SK-N-SH (cell line): ENCODE measurements around the gene LRCH3. TPM values are rescaled to one million over a fixed set of nuclear protein-coding genes. Genes with fewer than 3 reads are reported as not detected.

Experiments
- CTCF ChIA-PET: fragments of 300-600, 350-600 bp; formaldehyde crosslinking; extraction: SDS; loops from one replicate; lab custom pipeline; 2021; lab: Yijun Ruan, JAX
- POLR2A ChIA-PET: fragments of 350-600 bp; sonication (Branson Sonifier 250); formaldehyde crosslinking; extraction: SDS; loops from one replicate; lab custom pipeline; 2020; ENCODE audit warnings: antibody characterized with exemption, inconsistent platforms; lab: Yijun Ruan, JAX
- DNase-seq: peaks from one replicate; pipeline ENCODE4 v3.0.0; 2012
- H2AFZ ChIP-seq: fragments of 200-600 bp; sonication (generic); 2 replicates; pipeline ENCODE4 v1.8.1; 2016; ENCODE audit warnings: antibody characterized with exemption, mild to moderate bottlenecking, low read depth
- H3F3A ChIP-seq: fragments of 200-600 bp; sonication (generic); replicated peaks from 2 replicates; pipeline ENCODE3; 2016; ENCODE audit warnings: antibody characterized with exemption, mild to moderate bottlenecking; ENCODE audit not compliant: insufficient read depth
- H3K27ac ChIP-seq, 2 experiments: fragments of 200-500 bp in 1 of 2; fragments of 200-600 bp in 1 of 2; sonication (Bioruptor generic) in 1 of 2; sonication (generic), shearing (Covaris generic) in 1 of 2; 2 replicates each; pipeline versions ENCODE4 v1.5.1 to v1.6.1; 2014 to 2016; ENCODE audit warnings: low read depth in 2 of 2, inconsistent platforms in 1 of 2, low read length in 1 of 2, mild to moderate bottlenecking in 1 of 2, mixed read lengths in 1 of 2
- H3K27me3 ChIP-seq: fragments of 200-600 bp; sonication (generic), shearing (Covaris generic); 2 replicates; pipeline ENCODE4 v1.6.1; 2016; ENCODE audit warnings: mixed run types; ENCODE audit not compliant: insufficient read depth
- H3K36me3 ChIP-seq, 2 experiments: fragments of 200-500 bp in 1 of 2; fragments of 200-600 bp in 1 of 2; sonication (Bioruptor generic) in 1 of 2; sonication (generic) in 1 of 2; replicated peaks in 1 of 2; 2 replicates each; pipeline versions ENCODE3 to v1.5.1; 2014 to 2016; ENCODE audit warnings: low read length in 1 of 2, mild to moderate bottlenecking in 1 of 2; ENCODE audit not compliant: insufficient read depth in 2 of 2, control insufficient read depth in 1 of 2
- H3K4me1 ChIP-seq, 2 experiments: fragments of 200-500 bp in 1 of 2; fragments of 200-600 bp in 1 of 2; sonication (Bioruptor generic) in 1 of 2; sonication (generic), shearing (Covaris generic) in 1 of 2; 2 replicates each; pipeline versions ENCODE4 v1.5.1 to v1.6.1; 2014 to 2016; ENCODE audit warnings: low read depth in 1 of 2, low read length in 1 of 2, mixed run types in 1 of 2; ENCODE audit not compliant: insufficient read depth in 2 of 2, control insufficient read depth in 1 of 2
- H3K4me2 ChIP-seq: fragments of 200-600 bp; sonication (generic), shearing (Covaris generic); 2 replicates; pipeline ENCODE4 v1.6.1; 2017; ENCODE audit warnings: mixed run types
- H3K4me3 ChIP-seq, 2 experiments: fragments of 200-500 bp in 1 of 2; fragments of 200-600 bp in 1 of 2; sonication (Bioruptor generic) in 1 of 2; sonication (generic), shearing (Covaris generic) in 1 of 2; 2 replicates each; pipeline versions ENCODE4 v1.5.1 to v1.8.1; 2014 to 2016; ENCODE audit warnings: low read depth in 2 of 2, inconsistent platforms in 1 of 2, low read length in 1 of 2, mild to moderate bottlenecking in 1 of 2, mixed read lengths in 1 of 2, moderate library complexity in 1 of 2
- H3K79me2 ChIP-seq: fragments of 200-600 bp; sonication (generic); 2 replicates; pipeline ENCODE4 v1.8.1; 2017; ENCODE audit warnings: mild to moderate bottlenecking; ENCODE audit not compliant: insufficient read depth
- H3K9ac ChIP-seq: fragments of 200-600 bp; sonication (generic); 2 replicates; pipeline ENCODE4 v1.6.1; 2017; ENCODE audit warnings: mixed run types
- H3K9me2 ChIP-seq: fragments of 200-600 bp; sonication (generic); 2 replicates; pipeline ENCODE4 v1.6.1; 2017; ENCODE audit warnings: mixed run types
- H3K9me3 ChIP-seq: fragments of 200-600 bp; sonication (generic); 2 replicates; pipeline ENCODE4 v1.6.1; 2017; ENCODE audit warnings: mixed run types, mild to moderate bottlenecking, moderate library complexity
- H4K20me1 ChIP-seq: fragments of 200-600 bp; sonication (generic); 2 replicates; pipeline ENCODE4 v1.6.1; 2017; ENCODE audit warnings: mild to moderate bottlenecking, mixed run types; ENCODE audit not compliant: insufficient read depth
- EP300 ChIP-seq, 2 experiments: IDR thresholded peaks; 2 replicates each; pipeline versions ENCODE4 v1.4.0 to v1.6.1; 2012; ENCODE audit warnings: borderline replicate concordance in 1 of 2, low read depth in 1 of 2, low read length in 1 of 2
- FOXM1 ChIP-seq: IDR thresholded peaks from 2 replicates; pipeline ENCODE4 v1.4.0; 2012; ENCODE audit warnings: low read depth, mild to moderate bottlenecking
- GABPA ChIP-seq: IDR thresholded peaks from 2 replicates; pipeline ENCODE4 v1.4.0; 2012; ENCODE audit warnings: low read depth, mild to moderate bottlenecking
- MEF2A ChIP-seq: IDR thresholded peaks from 2 replicates; pipeline ENCODE4 v1.4.0; 2012; ENCODE audit warnings: low read depth, borderline replicate concordance
- MXI1 ChIP-seq: IDR thresholded peaks from 2 replicates; pipeline ENCODE4 v1.6.1; 2012; ENCODE audit warnings: mild to moderate bottlenecking, low read depth, low read length, improper control_type of control experiment
- NRF1 ChIP-seq: IDR thresholded peaks from 2 replicates; pipeline ENCODE4 v1.6.1; 2012; ENCODE audit warnings: low read depth, mild to moderate bottlenecking, low read length
- RAD21 ChIP-seq: IDR thresholded peaks from 2 replicates; pipeline ENCODE4 v1.6.1; 2012; ENCODE audit warnings: mild to moderate bottlenecking, low read length
- RCOR1 ChIP-seq: fragments of 150-350 bp; IDR thresholded peaks from 2 replicates; pipeline ENCODE4 v1.6.1; 2017; ENCODE audit warnings: antibody characterized with exemption, low read length
- RXRA ChIP-seq: IDR thresholded peaks from 2 replicates; pipeline ENCODE4 v1.4.0; 2012; ENCODE audit warnings: low read depth, mild to moderate bottlenecking, borderline replicate concordance
- SIN3A ChIP-seq: IDR thresholded peaks from 2 replicates; pipeline ENCODE4 v1.6.1; 2012; ENCODE audit warnings: low read depth, mild to moderate bottlenecking, low read length, moderate library complexity, borderline replicate concordance
- SMC3 ChIP-seq: IDR thresholded peaks from 2 replicates; pipeline ENCODE4 v1.6.1; 2012; ENCODE audit warnings: low read depth, low read length, improper control_type of control experiment
- TCF12 ChIP-seq: IDR thresholded peaks from 2 replicates; pipeline ENCODE4 v1.4.0; 2012
- TEAD4 ChIP-seq: IDR thresholded peaks from 2 replicates; pipeline ENCODE4 v1.4.0; 2012; ENCODE audit warnings: mild to moderate bottlenecking, borderline replicate concordance; ENCODE audit not compliant: insufficient read depth
- YY1 ChIP-seq: IDR thresholded peaks from 2 replicates; pipeline ENCODE4 v1.4.0; 2012; ENCODE audit warnings: low read depth, mild to moderate bottlenecking
- WGBS: methylation state at CpG from one replicate; pipeline ENCODE4 v1.1.6; 2017; ENCODE audit warnings: low lambda C conversion rate; 5-methylcytosine and 5-hydroxymethylcytosine counted together
- polyA plus RNA-seq, 3 experiments: library from polyadenylated mRNA; depleted of rRNA; stranded (reverse); fragments of >200 nt; gene quantifications; 2 replicates each; pipeline ENCODE4 v1.2.3, GENCODE V29; 2012
- TF ChIP-seq, protein P1 (sequence below): IDR thresholded peaks from 2 replicates; pipeline ENCODE4; 2012
- TF ChIP-seq, protein P2 (sequence below): IDR thresholded peaks from 2 replicates; pipeline ENCODE4 v1.4.0; 2012; ENCODE audit warnings: low read depth, borderline replicate concordance
- TF ChIP-seq, protein P3 (sequence below): IDR thresholded peaks from 2 replicates; pipeline ENCODE4 v1.4.0; 2012; ENCODE audit warnings: low read depth
- TF ChIP-seq, protein P4 (sequence below): fragments of 200-600 bp; sonication (generic); IDR thresholded peaks from 2 replicates; pipeline ENCODE4 v1.6.1; 2017; ENCODE audit warnings: antibody characterized with exemption, mild to moderate bottlenecking, moderate library complexity
- TF ChIP-seq, protein P5 (sequence below): IDR thresholded peaks from 2 replicates; pipeline ENCODE4 v1.4.0; 2012; ENCODE audit warnings: low read depth, borderline replicate concordance

The LRCH3 gene
- polyA plus RNA-seq, 1 of the 3 experiments (the other 2 are of a cell fraction): 22.6 TPM

DNA sequence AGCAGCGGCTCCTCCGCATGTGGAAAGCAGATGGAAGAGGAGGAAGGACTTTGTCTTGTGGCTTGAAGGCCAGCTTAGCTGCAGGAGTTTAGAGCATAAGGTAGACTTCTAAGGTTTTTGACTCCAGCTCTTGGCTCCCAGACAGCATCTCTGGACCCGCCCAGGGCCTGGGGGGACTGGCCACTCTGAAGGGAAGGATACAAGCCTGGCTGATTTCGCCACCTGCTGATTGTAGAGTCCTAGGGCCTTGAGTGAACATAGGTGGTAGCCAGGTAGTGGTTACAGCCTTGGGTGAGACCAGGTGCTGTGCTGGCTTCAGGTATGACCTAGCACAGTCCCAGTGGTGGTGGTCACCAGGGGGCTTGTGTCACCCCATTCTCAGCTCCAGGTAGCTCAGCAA is 110.6 kb downstream of the LRCH3 start:
- no peak overlapping the region for H3K4me2 ChIP-seq
- CTCF ChIA-PET: interaction anchor here (0.9 to 1.3 kb wide), 3 partner anchors 41 to 178 kb away, joined by 3 to 4 read pairs (median 3); no protein-coding TSS in a partner anchor
- peaks cover 13% of the 10 kb centered on the region for H3F3A ChIP-seq
- no peak for TF ChIP-seq FOXM1
- H3K9me3 ChIP-seq: no peaks in the 10 kb centered on the region; the same call in 1 of the 2 replicates
- H3K4me3 ChIP-seq: no peak overlapping the region
- H3K27ac ChIP-seq: no peak overlapping the region
- H3K36me3 ChIP-seq: no peaks in the 10 kb centered on the region
- POLR2A ChIA-PET: interaction anchor here (0.6 kb wide), 1 partner anchor 95 kb away, joined by 3 read pairs; no protein-coding TSS in a partner anchor
- H2AFZ ChIP-seq: no peak overlapping the region
- DNase-seq: no peak
- no peaks in the 10 kb centered on the region for H4K20me1 ChIP-seq
- no peaks in the 10 kb centered on the region for H3K27me3 ChIP-seq
- 93% methylated on average over 3 of the region's 4 CpGs for WGBS
- peaks cover 0 to 6% of the 10 kb centered on the region in 2 experiments; a peak in 1 of 4 replicates for H3K4me1 ChIP-seq
- no peaks in the 10 kb centered on the region for H3K9me2 ChIP-seq
- H3K79me2 ChIP-seq: no peaks in the 10 kb centered on the region
- no peak overlapping the region for H3K9ac ChIP-seq

DNA sequence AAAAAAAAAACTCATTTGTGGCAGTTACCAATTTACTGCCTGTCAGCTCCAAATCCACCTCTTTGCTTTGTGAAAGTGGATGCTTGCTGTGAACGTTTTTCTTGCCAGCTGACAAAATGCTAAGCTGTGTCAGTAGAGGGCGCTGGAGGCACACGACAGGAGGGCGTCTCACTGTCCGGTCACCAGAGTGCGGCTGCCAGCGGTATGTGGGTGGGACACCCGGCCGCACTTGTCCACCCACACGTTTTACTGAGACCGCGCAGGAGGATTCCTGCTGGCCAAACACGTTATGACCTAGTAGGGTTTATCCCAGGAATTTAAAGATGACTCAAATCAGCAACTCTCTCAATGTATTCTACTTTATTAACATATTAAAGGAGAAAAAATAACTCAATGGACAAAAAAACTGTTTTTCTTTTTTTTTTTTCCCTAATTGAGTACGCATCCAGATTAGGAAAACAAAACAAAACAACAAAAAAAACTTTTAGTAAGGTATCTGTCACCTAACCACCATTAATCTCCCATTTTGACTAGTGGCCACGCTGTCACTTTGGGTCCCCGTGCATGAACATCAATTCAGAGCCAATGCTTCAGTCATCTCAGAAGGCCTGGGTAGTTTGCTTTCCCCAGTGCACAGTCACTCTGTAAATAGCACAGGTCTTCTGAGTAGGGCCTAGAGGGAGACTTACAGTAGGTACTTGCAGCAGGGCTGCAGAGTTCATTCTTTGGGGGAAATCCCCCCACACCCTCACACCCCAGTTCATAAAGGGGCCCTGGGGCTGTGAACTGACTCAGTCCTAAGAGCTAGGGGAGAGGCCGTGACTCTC is 115.2 kb downstream of the LRCH3 start:
- ChIA-PET POLR2A (no interaction called here), CTCF (interaction anchor here (0.6 to 4.6 kb wide), 33 partner anchors 10 to 183 kb away, joined by 3 to 59 read pairs (median 4); partner anchors contain the start of gene RPL35A)
- Histone ChIP-seq H3K79me2 (no peaks in the 10 kb centered on the region), H2AFZ (no peak overlapping the region), H3K27me3 (no peaks in the 10 kb centered on the region), H3K4me2 (peak overlapping the region; percentile 13; the same call in 1 of the 2 replicates), H3K9ac (no peak overlapping the region), H3K27ac (peak overlapping the region in 1 of 2 experiments; percentile 32; a peak in 1 of 4 replicates), H3K4me1 (peaks cover 0 to 10% of the 10 kb centered on the region in 2 experiments; a peak in 1 of 4 replicates), H4K20me1 (no peaks in the 10 kb centered on the region), H3K9me3 (no peaks in the 10 kb centered on the region; the same call in 1 of the 2 replicates), H3K4me3 (no peak overlapping the region; a peak in 1 of 4 replicates)
- peak; percentile 87 for DNase-seq
- WGBS: 18% methylated on average over 17 of the region's 17 CpGs
- TF ChIP-seq, protein P1, sequence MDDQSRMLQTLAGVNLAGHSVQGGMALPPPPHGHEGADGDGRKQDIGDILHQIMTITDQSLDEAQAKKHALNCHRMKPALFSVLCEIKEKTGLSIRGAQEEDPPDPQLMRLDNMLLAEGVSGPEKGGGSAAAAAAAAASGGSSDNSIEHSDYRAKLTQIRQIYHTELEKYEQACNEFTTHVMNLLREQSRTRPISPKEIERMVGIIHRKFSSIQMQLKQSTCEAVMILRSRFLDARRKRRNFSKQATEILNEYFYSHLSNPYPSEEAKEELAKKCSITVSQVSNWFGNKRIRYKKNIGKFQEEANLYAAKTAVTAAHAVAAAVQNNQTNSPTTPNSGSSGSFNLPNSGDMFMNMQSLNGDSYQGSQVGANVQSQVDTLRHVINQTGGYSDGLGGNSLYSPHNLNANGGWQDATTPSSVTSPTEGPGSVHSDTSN: no peak
- no peak for TF ChIP-seq RXRA
- TF ChIP-seq, protein P2, sequence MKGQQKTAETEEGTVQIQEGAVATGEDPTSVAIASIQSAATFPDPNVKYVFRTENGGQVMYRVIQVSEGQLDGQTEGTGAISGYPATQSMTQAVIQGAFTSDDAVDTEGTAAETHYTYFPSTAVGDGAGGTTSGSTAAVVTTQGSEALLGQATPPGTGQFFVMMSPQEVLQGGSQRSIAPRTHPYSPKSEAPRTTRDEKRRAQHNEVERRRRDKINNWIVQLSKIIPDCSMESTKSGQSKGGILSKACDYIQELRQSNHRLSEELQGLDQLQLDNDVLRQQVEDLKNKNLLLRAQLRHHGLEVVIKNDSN: no peak
- no peak for TF ChIP-seq NRF1
- TF ChIP-seq, protein P3, sequence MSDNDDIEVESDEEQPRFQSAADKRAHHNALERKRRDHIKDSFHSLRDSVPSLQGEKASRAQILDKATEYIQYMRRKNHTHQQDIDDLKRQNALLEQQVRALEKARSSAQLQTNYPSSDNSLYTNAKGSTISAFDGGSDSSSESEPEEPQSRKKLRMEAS: no peak
- peak; percentile 94 for TF ChIP-seq RAD21
- TF ChIP-seq, protein P4, sequence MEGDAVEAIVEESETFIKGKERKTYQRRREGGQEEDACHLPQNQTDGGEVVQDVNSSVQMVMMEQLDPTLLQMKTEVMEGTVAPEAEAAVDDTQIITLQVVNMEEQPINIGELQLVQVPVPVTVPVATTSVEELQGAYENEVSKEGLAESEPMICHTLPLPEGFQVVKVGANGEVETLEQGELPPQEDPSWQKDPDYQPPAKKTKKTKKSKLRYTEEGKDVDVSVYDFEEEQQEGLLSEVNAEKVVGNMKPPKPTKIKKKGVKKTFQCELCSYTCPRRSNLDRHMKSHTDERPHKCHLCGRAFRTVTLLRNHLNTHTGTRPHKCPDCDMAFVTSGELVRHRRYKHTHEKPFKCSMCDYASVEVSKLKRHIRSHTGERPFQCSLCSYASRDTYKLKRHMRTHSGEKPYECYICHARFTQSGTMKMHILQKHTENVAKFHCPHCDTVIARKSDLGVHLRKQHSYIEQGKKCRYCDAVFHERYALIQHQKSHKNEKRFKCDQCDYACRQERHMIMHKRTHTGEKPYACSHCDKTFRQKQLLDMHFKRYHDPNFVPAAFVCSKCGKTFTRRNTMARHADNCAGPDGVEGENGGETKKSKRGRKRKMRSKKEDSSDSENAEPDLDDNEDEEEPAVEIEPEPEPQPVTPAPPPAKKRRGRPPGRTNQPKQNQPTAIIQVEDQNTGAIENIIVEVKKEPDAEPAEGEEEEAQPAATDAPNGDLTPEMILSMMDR: peak; percentile 95
- TF ChIP-seq EP300 (IDR thresholded peaks at IDR 0.05; ENCODE audit: borderline replicate concordance in 1 of 2, low read depth in 1 of 2, low read length in 1 of 2): no peak
- peak; percentile 40; the same call in 1 of the 2 replicates for TF ChIP-seq SIN3A
- no peak for TF ChIP-seq TCF12
- TF ChIP-seq SMC3: peak; percentile 64
- peak; percentile 38; the same call in 1 of the 2 replicates for TF ChIP-seq RCOR1
- peak; percentile 65 for TF ChIP-seq MXI1
- no peak for TF ChIP-seq TEAD4
- no peak for TF ChIP-seq GABPA
- no peak for TF ChIP-seq YY1
- TF ChIP-seq, protein P5, sequence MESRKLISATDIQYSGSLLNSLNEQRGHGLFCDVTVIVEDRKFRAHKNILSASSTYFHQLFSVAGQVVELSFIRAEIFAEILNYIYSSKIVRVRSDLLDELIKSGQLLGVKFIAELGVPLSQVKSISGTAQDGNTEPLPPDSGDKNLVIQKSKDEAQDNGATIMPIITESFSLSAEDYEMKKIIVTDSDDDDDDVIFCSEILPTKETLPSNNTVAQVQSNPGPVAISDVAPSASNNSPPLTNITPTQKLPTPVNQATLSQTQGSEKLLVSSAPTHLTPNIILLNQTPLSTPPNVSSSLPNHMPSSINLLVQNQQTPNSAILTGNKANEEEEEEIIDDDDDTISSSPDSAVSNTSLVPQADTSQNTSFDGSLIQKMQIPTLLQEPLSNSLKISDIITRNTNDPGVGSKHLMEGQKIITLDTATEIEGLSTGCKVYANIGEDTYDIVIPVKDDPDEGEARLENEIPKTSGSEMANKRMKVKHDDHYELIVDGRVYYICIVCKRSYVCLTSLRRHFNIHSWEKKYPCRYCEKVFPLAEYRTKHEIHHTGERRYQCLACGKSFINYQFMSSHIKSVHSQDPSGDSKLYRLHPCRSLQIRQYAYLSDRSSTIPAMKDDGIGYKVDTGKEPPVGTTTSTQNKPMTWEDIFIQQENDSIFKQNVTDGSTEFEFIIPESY: no peak
- no peak for TF ChIP-seq MEF2A
- TF ChIP-seq, all 33 proteins: peak for 6
- Histone ChIP-seq H3F3A (peaks cover 13% of the 10 kb centered on the region), H3K9me2 (no peaks in the 10 kb centered on the region), H3K36me3 (no peaks in the 10 kb centered on the region)
